NB4 (cell line): ENCODE measurements around the gene RAPGEF6.
"Not testable (repeated sequence)": the region's sequence is repeated elsewhere in the genome, so short reads cannot be mapped to it uniquely, and the experiment has no call there.

Source experiments
- DNase-seq: peaks from one replicate; pipeline ENCODE4 v3.0.0; 2010; ENCODE audit warnings: low read depth
- H3K4me3 ChIP-seq: one replicate; pipeline ENCODE4 v1.5.1; 2011; ENCODE audit warnings: mild to moderate bottlenecking, low read depth, low read length, moderate library complexity
- CTCF ChIP-seq: IDR thresholded peaks from one replicate; pipeline ENCODE4 v1.5.1; 2012; ENCODE audit warnings: low read depth, low read length
- MAX ChIP-seq: IDR thresholded peaks from 2 replicates; pipeline ENCODE4 v1.6.1; 2011; ENCODE audit warnings: low read depth, low read length
- MYC ChIP-seq: IDR thresholded peaks from 2 replicates; pipeline ENCODE4 v1.6.1; 2011; ENCODE audit warnings: low read depth, low read length
- POLR2A ChIP-seq: IDR thresholded peaks from 2 replicates; pipeline ENCODE4 v1.6.1; 2011; ENCODE audit warnings: mild to moderate bottlenecking; ENCODE audit not compliant: insufficient read length; ENCODE audit errors: extremely low read depth

Gene RAPGEF6

GRCh38 chr5:131634996-131635683 is at the start of gene RAPGEF6:
Gene RAPGEF6, minus strand, starts transcription at chr5:131635229. Its CDS starts 199 bp downstream, at chr5:131635030.
- DNase-seq = peak; percentile 100
- peak within 1 kb of the TSS; percentile 92 for H3K4me3 ChIP-seq
- TF ChIP-seq POLR2A = peak; percentile 80
- TF ChIP-seq MAX = peak; percentile 76
- TF ChIP-seq CTCF = no peak
- peak; percentile 78 for TF ChIP-seq MYC

- no peak for TF ChIP-seq MYC
- no peak for TF ChIP-seq POLR2A
- TF ChIP-seq MAX = no peak
- TF ChIP-seq CTCF = no peak
- DNase-seq = no peak
- no peak overlapping the region for H3K4me3 ChIP-seq
Observed at GRCh38 chr5:131684595-131684994, 49.6 kb upstream of the RAPGEF6 start.

GRCh38 chr5:131684051-131684450 is 49.0 kb upstream of the RAPGEF6 start:
- TF ChIP-seq MAX (no peak), CTCF (no peak), MYC (no peak), POLR2A (no peak)
- H3K4me3 ChIP-seq = no peak overlapping the region
- DNase-seq = no peak

GRCh38 chr5:131682826-131683225 is 47.8 kb upstream of the RAPGEF6 start:
- no peak overlapping the region for H3K4me3 ChIP-seq
- no peak for DNase-seq
- no peak for TF ChIP-seq MAX
- TF ChIP-seq POLR2A = no peak

GRCh38 chr5:131682175-131682574 is 47.1 kb upstream of the RAPGEF6 start:
- no peak overlapping the region for H3K4me3 ChIP-seq
- no peak for TF ChIP-seq POLR2A
- TF ChIP-seq MAX = no peak
- no peak for TF ChIP-seq CTCF
- no peak for TF ChIP-seq MYC
- no peak for DNase-seq

- H3K4me3 ChIP-seq = no peak overlapping the region
- TF ChIP-seq MAX (no peak), POLR2A (no peak), CTCF (no peak), MYC (no peak)
- DNase-seq = no peak
Observed at GRCh38 chr5:131679911-131680310, 44.9 kb upstream of the RAPGEF6 start.

GRCh38 chr5:131678273-131678672 is 43.2 kb upstream of the RAPGEF6 start:
- DNase-seq, H3K4me3 ChIP-seq: not testable (repeated sequence)
